HepG2 (cell line): Measurements from ENCODE around the gene KIF22. TPM values are rescaled to one million over a fixed set of nuclear protein-coding genes. Genes with fewer than 3 reads are reported as not detected.

Source experiments
- ZNF766 ChIP-seq: sonication (generic); formaldehyde crosslinking; IDR thresholded peaks from 2 replicates; pipeline ENCODE4 v1.5.0; 2020; ENCODE audit warnings: missing genetic modification reagents, borderline replicate concordance
- ZSCAN9 ChIP-seq: IDR thresholded peaks from 2 replicates; pipeline ENCODE4 v1.6.1; 2016; ENCODE audit warnings: borderline replicate concordance
- polyA plus RNA-seq, 8 experiments: library from polyadenylated mRNA; depleted of rRNA in 3 of 8; stranded (reverse) in 7 of 8; unstranded in 1 of 8; fragments of >200 nt; fragmentation: Illumina TruSeq in 4 of 8; extraction: Trizol in 4 of 8; gene quantifications; 2 replicates each; pipeline versions ENCODE4 v1.2.1 to v1.2.3, GENCODE V29; 2011 to 2016; ENCODE audit warnings: low read depth in 4 of 8, missing spikeins in 1 of 8, mixed read lengths in 1 of 8; ENCODE audit not compliant: insufficient read depth in 1 of 8
- total RNA-seq, 5 experiments: library from RNA; depleted of rRNA; stranded (reverse); fragments of >200 nt; fragmentation: Illumina TruSeq; extraction: Trizol; gene quantifications; 2 replicates each; pipeline ENCODE4 v1.2.3, GENCODE V29; 2016; ENCODE audit warnings: low read depth in 1 of 5
- TF ChIP-seq, protein P1 (sequence below): sonication (generic); formaldehyde crosslinking; IDR thresholded peaks from one replicate; pipeline ENCODE4 v1.5.1; 2020; ENCODE audit warnings: mild to moderate bottlenecking, missing genetic modification reagents; ENCODE audit errors: not compliant biosample characterization
- TF ChIP-seq, protein P2 (sequence below): sonication (generic); formaldehyde crosslinking; IDR thresholded peaks from 2 replicates; pipeline ENCODE4 v1.5.1; 2020; ENCODE audit warnings: mild to moderate bottlenecking, missing genetic modification reagents
- TF ChIP-seq, protein P3 (sequence below): IDR thresholded peaks from 2 replicates; pipeline ENCODE4 v1.4.0; 2020; ENCODE audit warnings: mild to moderate bottlenecking, missing genetic modification reagents

The KIF22 gene
- total and polyA plus RNA-seq, 2 of the 13 experiments (the other 11 are each of a cell fraction or from before 2014, with no cell fraction given) = 95.8 to 118 TPM

DNA sequence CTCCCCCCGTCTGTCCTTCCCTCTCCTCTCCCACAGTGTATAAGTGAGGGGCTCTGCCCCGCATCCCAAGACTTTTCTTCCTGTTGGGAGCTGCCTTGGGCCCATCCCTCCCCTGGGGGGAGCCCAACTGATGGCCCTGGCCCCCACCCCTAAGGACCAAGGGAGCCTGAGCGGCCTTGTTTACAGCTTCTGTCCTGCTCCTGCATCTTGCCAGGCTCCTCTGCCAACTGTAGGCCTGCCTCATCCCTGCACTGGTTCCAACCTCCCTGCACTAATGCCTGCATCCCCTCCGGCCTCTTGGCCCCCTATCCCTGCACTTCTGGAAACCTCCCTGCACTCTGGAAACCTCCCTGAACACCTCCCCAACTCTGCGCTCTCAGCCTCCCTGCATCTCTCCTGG, 24.0 kb downstream of the KIF22 start (continued):
- TF ChIP-seq, protein P1, sequence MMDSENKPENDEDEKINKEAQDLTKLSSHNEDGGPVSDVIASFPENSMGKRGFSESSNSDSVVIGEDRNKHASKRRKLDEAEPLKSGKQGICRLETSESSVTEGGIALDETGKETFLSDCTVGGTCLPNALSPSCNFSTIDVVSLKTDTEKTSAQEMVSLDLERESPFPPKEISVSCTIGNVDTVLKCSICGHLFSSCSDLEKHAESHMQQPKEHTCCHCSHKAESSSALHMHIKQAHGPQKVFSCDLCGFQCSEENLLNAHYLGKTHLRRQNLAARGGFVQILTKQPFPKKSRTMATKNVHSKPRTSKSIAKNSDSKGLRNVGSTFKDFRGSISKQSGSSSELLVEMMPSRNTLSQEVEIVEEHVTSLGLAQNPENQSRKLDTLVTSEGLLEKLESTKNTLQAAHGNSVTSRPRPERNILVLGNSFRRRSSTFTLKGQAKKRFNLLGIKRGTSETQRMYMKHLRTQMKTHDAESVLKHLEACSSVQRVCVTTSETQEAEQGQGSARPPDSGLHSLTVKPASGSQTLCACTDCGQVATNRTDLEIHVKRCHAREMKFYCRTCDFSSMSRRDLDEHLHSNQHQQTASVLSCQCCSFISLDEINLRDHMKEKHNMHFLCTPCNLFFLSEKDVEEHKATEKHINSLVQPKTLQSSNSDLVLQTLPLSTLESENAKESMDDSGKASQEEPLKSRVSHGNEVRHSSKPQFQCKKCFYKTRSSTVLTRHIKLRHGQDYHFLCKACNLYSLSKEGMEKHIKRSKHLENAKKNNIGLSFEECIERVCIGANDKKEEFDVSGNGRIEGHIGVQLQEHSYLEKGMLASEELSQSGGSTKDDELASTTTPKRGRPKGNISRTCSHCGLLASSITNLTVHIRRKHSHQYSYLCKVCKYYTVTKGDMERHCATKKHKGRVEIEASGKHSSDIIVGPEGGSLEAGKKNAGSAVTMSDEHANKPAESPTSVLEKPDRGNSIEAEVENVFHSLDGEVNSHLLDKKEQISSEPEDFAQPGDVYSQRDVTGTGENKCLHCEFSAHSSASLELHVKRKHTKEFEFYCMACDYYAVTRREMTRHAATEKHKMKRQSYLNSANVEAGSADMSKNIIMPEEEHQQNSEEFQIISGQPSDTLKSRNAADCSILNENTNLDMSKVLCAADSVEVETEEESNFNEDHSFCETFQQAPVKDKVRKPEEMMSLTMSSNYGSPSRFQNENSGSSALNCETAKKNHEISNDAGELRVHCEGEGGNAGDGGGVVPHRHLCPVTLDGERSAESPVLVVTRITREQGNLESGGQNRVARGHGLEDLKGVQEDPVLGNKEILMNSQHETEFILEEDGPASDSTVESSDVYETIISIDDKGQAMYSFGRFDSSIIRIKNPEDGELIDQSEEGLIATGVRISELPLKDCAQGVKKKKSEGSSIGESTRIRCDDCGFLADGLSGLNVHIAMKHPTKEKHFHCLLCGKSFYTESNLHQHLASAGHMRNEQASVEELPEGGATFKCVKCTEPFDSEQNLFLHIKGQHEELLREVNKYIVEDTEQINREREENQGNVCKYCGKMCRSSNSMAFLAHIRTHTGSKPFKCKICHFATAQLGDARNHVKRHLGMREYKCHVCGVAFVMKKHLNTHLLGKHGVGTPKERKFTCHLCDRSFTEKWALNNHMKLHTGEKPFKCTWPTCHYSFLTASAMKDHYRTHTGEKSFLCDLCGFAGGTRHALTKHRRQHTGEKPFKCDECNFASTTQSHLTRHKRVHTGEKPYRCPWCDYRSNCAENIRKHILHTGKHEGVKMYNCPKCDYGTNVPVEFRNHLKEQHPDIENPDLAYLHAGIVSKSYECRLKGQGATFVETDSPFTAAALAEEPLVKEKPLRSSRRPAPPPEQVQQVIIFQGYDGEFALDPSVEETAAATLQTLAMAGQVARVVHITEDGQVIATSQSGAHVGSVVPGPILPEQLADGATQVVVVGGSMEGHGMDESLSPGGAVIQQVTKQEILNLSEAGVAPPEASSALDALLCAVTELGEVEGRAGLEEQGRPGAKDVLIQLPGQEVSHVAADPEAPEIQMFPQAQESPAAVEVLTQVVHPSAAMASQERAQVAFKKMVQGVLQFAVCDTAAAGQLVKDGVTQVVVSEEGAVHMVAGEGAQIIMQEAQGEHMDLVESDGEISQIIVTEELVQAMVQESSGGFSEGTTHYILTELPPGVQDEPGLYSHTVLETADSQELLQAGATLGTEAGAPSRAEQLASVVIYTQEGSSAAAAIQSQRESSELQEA (CRISPR knock-in tag) = no peak
- TF ChIP-seq ZNF766 (CRISPR knock-in tag) (no peak), ZSCAN9 (CRISPR knock-in tag) (no peak)
- TF ChIP-seq, protein P2, sequence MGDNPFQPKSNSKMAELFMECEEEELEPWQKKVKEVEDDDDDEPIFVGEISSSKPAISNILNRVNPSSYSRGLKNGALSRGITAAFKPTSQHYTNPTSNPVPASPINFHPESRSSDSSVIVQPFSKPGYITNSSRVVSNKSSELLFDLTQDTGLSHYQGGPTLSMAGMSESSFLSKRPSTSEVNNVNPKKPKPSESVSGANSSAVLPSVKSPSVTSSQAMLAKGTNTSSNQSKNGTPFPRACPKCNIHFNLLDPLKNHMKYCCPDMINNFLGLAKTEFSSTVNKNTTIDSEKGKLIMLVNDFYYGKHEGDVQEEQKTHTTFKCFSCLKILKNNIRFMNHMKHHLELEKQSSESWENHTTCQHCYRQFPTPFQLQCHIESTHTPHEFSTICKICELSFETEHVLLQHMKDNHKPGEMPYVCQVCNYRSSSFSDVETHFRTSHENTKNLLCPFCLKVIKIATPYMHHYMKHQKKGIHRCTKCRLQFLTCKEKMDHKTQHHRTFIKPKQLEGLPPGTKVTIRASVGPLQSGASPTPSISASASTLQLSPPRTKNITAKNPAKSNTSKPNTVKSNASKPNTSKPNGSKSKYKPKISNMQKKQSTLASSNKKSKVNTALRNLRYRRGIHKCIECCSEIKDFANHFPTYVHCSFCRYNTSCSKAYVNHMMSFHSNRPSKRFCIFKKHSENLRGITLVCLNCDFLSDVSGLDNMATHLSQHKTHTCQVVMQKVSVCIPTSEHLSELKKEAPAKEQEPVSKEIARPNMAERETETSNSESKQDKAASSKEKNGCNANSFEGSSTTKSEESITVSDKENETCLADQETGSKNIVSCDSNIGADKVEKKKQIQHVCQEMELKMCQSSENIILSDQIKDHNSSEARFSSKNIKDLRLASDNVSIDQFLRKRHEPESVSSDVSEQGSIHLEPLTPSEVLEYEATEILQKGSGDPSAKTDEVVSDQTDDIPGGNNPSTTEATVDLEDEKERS (CRISPR knock-in tag) = no peak
- TF ChIP-seq, protein P3, sequence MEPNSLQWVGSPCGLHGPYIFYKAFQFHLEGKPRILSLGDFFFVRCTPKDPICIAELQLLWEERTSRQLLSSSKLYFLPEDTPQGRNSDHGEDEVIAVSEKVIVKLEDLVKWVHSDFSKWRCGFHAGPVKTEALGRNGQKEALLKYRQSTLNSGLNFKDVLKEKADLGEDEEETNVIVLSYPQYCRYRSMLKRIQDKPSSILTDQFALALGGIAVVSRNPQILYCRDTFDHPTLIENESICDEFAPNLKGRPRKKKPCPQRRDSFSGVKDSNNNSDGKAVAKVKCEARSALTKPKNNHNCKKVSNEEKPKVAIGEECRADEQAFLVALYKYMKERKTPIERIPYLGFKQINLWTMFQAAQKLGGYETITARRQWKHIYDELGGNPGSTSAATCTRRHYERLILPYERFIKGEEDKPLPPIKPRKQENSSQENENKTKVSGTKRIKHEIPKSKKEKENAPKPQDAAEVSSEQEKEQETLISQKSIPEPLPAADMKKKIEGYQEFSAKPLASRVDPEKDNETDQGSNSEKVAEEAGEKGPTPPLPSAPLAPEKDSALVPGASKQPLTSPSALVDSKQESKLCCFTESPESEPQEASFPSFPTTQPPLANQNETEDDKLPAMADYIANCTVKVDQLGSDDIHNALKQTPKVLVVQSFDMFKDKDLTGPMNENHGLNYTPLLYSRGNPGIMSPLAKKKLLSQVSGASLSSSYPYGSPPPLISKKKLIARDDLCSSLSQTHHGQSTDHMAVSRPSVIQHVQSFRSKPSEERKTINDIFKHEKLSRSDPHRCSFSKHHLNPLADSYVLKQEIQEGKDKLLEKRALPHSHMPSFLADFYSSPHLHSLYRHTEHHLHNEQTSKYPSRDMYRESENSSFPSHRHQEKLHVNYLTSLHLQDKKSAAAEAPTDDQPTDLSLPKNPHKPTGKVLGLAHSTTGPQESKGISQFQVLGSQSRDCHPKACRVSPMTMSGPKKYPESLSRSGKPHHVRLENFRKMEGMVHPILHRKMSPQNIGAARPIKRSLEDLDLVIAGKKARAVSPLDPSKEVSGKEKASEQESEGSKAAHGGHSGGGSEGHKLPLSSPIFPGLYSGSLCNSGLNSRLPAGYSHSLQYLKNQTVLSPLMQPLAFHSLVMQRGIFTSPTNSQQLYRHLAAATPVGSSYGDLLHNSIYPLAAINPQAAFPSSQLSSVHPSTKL (CRISPR knock-in tag) = no peak
